Stimulated activated CD8-positive, alpha-beta memory T cell treated with anti-CD3 and anti-CD28 coated beads, Interleukin-7, amount 100 ng/mL, for 1 hour (primary cell): ENCODE measurements around the gene SELENOT.
"Not testable (repeated sequence)": the region's sequence is repeated elsewhere in the genome, so short reads cannot be mapped to it uniquely, and the experiment has no call there.

Experiments used
- DNase-seq, 2 donors: peaks; one replicate each; pipeline ENCODE4 v3.0.0-alpha.2; 2020; ENCODE audit warnings: low read depth in 2 of 2

SELENOT gene, protein sequence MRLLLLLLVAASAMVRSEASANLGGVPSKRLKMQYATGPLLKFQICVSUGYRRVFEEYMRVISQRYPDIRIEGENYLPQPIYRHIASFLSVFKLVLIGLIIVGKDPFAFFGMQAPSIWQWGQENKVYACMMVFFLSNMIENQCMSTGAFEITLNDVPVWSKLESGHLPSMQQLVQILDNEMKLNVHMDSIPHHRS

GRCh38 chr3:150603153-150603979, at the start of gene SELENOT:
TSS of gene SELENOT (plus strand) at chr3:150603321. CDS start at chr3:150603363, 42 bp downstream.
- DNase-seq: peak; percentile 86 to 90

- no peak for DNase-seq
Measured at GRCh38 chr3:150555859-150556436, 47.2 kb upstream of the SELENOT start.

GRCh38 chr3:150556792-150557191, 46.3 kb upstream of the SELENOT start:
- DNase-seq: no peak

DNA sequence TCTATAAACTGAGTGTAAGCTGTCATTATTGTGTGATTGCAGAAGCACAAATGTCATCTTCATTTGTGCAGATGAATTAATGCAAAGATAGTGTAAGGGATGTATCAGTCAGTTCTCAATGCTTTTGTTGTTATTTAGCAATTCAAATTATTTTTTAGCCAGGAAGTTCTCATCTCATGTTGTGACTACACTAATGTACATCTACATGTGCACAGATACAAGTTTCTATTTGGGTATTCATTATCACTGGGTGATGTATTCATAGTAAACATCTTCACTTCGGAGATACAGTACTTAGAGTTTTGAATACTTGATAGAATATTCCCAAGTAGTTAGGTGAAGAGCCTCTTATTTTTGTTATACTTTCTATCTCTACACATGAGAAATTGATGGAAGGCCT, 45.4 kb upstream of the SELENOT start:
- DNase-seq: no peak

DNA sequence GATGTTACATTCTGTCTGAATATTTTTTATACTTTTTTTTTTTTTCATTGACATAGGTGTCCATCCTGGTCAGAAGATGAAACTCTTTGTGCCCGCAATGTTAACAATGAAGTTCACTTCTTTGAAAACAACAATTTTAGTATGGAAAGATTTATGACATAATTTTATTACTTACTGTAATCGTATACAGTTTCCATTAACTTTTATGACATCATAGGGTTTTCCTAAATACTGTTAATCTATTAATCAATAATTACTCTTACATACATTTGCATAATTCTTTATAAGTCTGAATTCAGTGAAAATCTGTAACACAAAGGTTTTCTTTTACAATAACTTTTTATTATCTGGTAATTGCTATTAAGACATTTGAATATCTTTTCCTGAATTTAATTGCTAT, 38.9 kb upstream of the SELENOT start:
- no peak for DNase-seq

GRCh38 chr3:150567328-150567727, 35.8 kb upstream of the SELENOT start:
- no peak for DNase-seq

DNA sequence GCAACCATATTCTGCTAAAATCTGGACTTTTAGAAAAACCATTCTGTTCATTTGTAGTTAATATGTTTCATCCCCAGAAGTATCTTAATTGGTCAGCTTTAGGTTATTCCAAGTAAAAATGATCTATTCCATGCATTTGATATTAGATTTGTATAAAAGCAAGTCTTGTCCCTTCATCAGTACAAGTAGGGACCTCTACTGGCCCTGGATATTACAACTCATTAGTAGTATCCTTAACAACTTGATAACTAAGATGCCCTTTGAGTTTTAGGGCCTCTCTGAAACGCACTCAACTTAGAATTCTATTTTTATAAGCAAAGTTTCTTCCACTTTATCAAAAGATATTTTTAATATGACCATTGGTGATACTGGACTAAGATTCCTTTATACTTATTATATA, 25.3 kb upstream of the SELENOT start:
- no peak for DNase-seq

GRCh38 chr3:150581174-150581573, 21.9 kb upstream of the SELENOT start:
- no peak for DNase-seq

- DNase-seq: no peak
Measured at GRCh38 chr3:150582620-150583019, 20.5 kb upstream of the SELENOT start.

GRCh38 chr3:150583028-150583427, 20.1 kb upstream of the SELENOT start:
- DNase-seq: no peak

DNA sequence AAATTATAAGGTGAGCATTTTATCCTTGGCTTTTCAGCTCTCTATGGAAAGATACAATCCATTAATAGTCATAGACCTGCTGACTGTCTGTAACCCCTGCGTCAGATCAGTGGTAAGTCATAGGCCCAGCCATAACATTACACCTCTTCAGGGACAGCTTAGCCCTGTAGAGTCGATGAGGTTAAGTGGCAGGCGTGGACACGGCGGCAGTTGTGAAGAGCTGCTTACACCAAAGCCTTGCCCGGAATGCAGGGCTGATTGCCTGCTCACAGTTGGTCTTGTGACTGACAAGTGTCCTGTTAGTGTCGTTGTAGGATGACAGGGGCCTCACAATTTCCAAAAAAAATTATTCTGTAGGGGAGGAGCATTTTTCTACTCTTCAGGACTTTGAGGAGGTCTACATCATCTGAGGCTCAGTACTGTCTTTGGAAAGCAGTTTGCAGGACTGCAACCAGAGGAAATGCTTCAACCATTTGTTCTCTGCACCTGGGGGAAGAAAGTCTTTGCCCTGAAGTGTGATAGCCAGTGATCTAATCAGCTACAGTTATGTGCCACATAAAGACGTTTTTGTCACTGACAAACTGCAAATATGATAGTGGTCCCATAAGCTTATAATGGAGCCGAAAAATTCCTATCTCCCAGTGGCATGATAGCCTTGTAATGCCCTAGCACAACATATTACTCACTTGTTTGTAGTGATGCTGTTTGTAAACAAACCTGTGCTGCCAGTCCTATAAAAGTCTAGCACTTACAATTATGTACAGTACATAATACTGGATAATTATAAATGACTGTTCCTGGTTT, 14.9 kb upstream of the SELENOT start:
- DNase-seq: no peak

GRCh38 chr3:150589759-150590158, 13.4 kb upstream of the SELENOT start:
- DNase-seq: no peak

DNA sequence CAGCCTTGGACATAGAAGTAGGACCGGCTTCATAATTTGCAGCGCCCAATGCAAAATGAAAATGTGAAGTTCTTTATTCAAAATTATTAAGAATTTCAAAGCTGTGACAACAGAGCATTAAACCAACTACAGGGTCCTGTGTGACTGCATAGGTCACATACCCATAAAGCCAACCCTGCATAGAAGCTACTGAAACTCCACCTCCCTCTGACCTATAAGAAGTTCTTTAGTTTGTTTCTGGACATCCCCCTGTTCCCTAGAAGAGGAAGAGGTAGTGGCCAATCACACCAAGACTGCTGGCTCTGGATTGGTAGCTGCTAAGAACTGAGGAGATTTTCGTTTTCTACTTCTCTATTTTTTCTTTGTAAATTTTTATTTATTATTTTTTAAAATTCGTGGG, 9.0 kb upstream of the SELENOT start:
- DNase-seq: no peak

GRCh38 chr3:150597646-150598045, 5.5 kb upstream of the SELENOT start:
- no peak for DNase-seq

GRCh38 chr3:150599611-150600297, 3.4 kb upstream of the SELENOT start:
- DNase-seq: no peak

GRCh38 chr3:150600647-150601530, 2.2 kb upstream of the SELENOT start:
- not testable (repeated sequence) for DNase-seq

- DNase-seq: no peak
Measured at GRCh38 chr3:150602426-150603152, 532 bp upstream of the SELENOT start.

- no peak for DNase-seq
Measured at GRCh38 chr3:150603980-150604319, 829 bp downstream of the SELENOT start.

DNA sequence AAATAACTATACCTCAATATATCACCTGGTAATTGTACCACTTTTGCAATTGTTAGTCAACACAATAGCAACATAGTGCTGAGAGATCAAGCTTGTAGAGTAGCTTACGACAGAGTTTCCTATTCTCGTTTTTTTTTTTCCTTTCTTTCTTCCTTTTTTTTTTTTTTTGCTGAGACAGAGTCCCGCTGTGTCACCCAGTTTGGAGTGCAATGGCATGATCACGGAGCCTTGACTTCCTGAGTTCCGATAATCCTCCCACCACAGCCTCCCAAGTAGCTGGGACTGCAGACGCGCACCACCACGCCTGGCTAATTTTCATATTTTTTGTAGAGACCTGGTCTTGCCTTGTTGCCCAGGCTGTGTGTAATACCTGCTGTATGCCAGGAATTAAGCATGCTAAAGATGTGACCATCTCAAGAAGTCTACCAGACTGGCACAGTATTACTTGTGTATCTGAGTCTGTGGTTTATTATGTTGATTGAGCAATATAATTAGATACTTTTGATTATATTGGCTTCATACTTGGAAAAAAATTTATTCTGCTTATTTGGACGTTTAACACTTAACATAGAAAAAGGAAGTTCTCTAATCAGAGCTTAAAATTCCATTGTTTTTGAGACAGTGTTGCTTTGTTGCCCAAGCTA, 3.0 kb downstream of the SELENOT start:
- no peak for DNase-seq
